ENCODE results near the gene EML4. TPM values are rescaled to one million over a fixed set of nuclear protein-coding genes. Genes with fewer than 3 reads are reported as not detected.

The EML4 gene
- total RNA-seq, 1 donor from 2014 or later: 4.3 TPM

DNA sequence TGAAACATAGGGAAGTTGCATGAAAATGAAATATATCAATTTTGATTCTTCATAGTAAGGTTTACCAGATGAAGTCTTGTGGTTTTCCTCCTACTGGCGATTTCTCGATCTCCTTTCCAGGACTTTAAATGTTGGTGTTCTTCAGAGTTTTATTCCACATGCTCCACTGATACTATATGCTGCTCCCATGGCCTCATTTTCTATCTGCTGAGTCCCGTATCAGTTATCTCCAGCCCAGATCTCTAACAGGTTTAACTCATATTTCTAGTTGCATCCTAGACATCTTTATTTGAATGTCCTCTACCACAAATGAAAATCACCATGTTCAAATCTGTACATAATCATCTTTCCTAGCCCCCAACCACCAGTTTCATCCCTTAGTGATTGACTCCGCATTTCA is 120.1 kb downstream of the EML4 start:
- H3K27ac ChIP-seq (replicated peaks): no peak overlapping the region
- intact Hi-C loops (cut with micrococcal nuclease): no loop called here
- H3K27me3 ChIP-seq (ENCODE audit: low read depth): no peaks in the 10 kb centered on the region
- H3K9me3 ChIP-seq (replicated peaks): no peaks in the 10 kb centered on the region
- H3K36me3 ChIP-seq: peaks cover 11% of the 10 kb centered on the region
- no peak for DNase-seq
- no peak overlapping the region for H3K4me3 ChIP-seq
- no peaks in the 10 kb centered on the region for H3K4me1 ChIP-seq
- TF ChIP-seq, protein P1, sequence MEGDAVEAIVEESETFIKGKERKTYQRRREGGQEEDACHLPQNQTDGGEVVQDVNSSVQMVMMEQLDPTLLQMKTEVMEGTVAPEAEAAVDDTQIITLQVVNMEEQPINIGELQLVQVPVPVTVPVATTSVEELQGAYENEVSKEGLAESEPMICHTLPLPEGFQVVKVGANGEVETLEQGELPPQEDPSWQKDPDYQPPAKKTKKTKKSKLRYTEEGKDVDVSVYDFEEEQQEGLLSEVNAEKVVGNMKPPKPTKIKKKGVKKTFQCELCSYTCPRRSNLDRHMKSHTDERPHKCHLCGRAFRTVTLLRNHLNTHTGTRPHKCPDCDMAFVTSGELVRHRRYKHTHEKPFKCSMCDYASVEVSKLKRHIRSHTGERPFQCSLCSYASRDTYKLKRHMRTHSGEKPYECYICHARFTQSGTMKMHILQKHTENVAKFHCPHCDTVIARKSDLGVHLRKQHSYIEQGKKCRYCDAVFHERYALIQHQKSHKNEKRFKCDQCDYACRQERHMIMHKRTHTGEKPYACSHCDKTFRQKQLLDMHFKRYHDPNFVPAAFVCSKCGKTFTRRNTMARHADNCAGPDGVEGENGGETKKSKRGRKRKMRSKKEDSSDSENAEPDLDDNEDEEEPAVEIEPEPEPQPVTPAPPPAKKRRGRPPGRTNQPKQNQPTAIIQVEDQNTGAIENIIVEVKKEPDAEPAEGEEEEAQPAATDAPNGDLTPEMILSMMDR (IDR thresholded peaks at IDR 0.05; ENCODE audit: borderline replicate concordance): no peak

DNA sequence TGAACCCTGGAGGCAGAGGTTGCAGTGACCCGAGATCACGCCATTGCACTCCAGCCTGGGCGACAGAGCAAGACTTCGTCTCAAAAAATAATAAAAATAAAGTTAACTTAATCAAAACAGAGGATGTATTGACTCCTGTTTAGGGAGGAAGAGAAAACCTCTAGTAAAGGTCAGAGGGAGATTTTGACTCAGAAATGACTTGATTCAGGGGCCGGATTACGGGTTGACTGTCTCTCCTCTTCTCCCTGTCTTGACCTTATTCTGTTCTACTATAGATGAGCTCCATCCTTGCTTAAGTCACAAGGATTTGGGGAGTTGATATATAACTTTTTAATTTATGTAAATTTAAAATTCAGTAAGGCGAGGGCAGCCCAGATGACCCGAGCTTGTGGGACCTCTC is 120.9 kb downstream of the EML4 start:
- intact Hi-C loops (cut with micrococcal nuclease): no loop called here
- no peaks in the 10 kb centered on the region for H3K9me3 ChIP-seq (replicated peaks)
- no peak overlapping the region for H3K27ac ChIP-seq (replicated peaks)
- H3K4me3 ChIP-seq: no peak overlapping the region
- no peaks in the 10 kb centered on the region for H3K27me3 ChIP-seq (ENCODE audit: low read depth)
- no peak for DNase-seq
- peaks cover 16% of the 10 kb centered on the region for H3K36me3 ChIP-seq
- no peaks in the 10 kb centered on the region for H3K4me1 ChIP-seq
- TF ChIP-seq, protein P1 (IDR thresholded peaks at IDR 0.05; ENCODE audit: borderline replicate concordance): no peak

DNA sequence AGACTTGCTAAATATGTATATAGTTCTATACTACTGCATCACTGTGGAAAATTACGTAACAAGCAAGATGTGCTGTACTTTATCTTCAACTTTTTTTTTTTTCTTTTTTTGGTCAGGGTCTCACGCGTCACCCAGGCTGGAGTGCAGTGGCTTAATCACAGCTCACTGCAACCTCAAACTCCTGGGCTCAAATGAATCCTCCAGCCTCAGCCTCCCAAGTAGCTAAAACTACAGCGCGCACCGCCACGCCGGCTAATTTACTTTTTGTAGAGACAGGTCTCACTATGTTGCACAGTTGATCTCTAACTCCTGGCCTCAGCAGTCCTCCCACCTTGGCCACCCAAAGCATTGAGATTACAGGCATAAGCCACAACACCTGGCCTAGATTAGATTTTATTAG is 123.9 kb downstream of the EML4 start:
- DNase-seq: no peak
- TF ChIP-seq, protein P1 (IDR thresholded peaks at IDR 0.05; ENCODE audit: borderline replicate concordance): no peak
- Histone ChIP-seq H3K36me3 (peaks cover 35% of the 10 kb centered on the region), H3K4me3 (no peak overlapping the region), H3K27me3 (ENCODE audit: low read depth) (no peaks in the 10 kb centered on the region), H3K9me3 (replicated peaks) (no peaks in the 10 kb centered on the region), H3K27ac (replicated peaks) (no peak overlapping the region), H3K4me1 (no peaks in the 10 kb centered on the region)
- intact Hi-C loops (cut with micrococcal nuclease): no loop called here

DNA sequence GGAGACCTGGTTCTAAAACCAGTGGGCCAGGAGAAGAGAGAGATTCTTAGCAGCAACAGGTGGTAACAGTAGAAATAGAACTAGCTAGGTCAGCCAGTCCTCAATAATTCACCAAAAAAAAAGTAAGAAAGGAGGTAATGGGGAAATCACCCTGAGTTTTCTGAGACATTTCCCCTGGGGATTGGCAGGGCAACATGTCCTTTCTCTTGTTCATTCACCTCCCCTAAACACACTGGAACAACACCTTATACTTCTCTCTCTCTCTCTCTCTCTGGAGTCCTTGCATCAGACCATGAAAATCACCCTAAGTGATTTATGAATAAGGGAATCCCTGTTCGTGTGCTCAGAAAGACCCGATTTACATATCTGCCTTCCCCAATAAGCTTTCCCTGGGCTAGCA is 127.1 kb downstream of the EML4 start:
- TF ChIP-seq, protein P1 (IDR thresholded peaks at IDR 0.05; ENCODE audit: borderline replicate concordance): no peak
- DNase-seq: no peak
- H3K36me3 ChIP-seq: peaks cover 46% of the 10 kb centered on the region
- intact Hi-C loops (cut with micrococcal nuclease): no loop called here
- no peaks in the 10 kb centered on the region for H3K9me3 ChIP-seq (replicated peaks)
- H3K27ac ChIP-seq (replicated peaks): no peak overlapping the region
- no peak overlapping the region for H3K4me3 ChIP-seq
- H3K27me3 ChIP-seq (ENCODE audit: low read depth): no peaks in the 10 kb centered on the region
- H3K4me1 ChIP-seq: no peaks in the 10 kb centered on the region

DNA sequence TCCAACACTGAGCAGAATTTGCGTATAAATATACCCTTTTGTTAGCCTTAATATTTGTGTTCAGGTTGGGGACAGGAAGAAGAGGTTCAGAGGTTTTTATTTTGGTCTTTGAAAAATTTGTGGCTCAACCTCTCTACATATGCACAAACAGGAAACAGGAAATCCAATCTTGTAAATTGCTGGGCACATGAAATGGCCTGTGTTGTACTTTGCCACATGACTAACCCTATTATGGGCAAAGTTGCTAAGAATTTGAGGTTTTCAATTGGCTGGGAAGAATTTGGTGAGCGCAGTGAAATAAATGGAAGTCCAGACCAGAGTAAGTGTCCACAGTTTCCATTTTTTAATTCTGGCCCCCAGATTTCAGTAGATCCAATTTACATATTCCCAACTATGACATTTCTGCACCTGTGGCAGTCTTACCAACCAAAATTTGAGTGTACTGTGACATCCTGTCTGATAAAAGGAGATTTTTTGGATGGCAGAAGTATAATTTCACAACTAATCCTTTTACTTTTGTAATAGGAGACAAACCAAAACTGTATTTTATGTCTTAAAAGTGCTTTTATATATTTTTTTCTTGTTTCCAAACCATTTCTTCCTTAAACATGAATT is 128.3 kb downstream of the EML4 start:
- Histone ChIP-seq H3K9me3 (replicated peaks) (no peaks in the 10 kb centered on the region), H3K27ac (replicated peaks) (no peak overlapping the region), H3K36me3 (peaks cover 46% of the 10 kb centered on the region), H3K27me3 (ENCODE audit: low read depth) (no peaks in the 10 kb centered on the region), H3K4me3 (no peak overlapping the region), H3K4me1 (no peaks in the 10 kb centered on the region)
- TF ChIP-seq, protein P1 (IDR thresholded peaks at IDR 0.05; ENCODE audit: borderline replicate concordance): no peak
- DNase-seq: no peak
- intact Hi-C loops (cut with micrococcal nuclease): no loop called here
